Immature natural killer cell (primary cell): Measurements from ENCODE around the gene BBOF1. TPM values are rescaled to one million over a fixed set of nuclear protein-coding genes. Genes with fewer than 3 reads are reported as not detected.
A peak's percentile ranks its signal among the peaks of the same experiment; 100 is the strongest.

Experiments
- DNase-seq, 3 donors: peaks; one replicate each; pipeline ENCODE4 v3.0.0; 2022; ENCODE audit warnings: mixed read lengths in 1 of 3
- H3K27ac Mint-ChIP-seq, 6 donors: one replicate each; pipeline ENCODE4 v1.8.0; 2020; ENCODE audit warnings: mixed read lengths in 6 of 6, mild to moderate bottlenecking in 5 of 6, inconsistent platforms in 4 of 6, moderate library complexity in 3 of 6
- H3K27me3 Mint-ChIP-seq, 3 donors: one replicate each; pipeline ENCODE4 v1.8.0; 2020 to 2021; ENCODE audit warnings: low read depth in 3 of 3, mild to moderate bottlenecking in 3 of 3, mixed read lengths in 3 of 3, moderate library complexity in 3 of 3, inconsistent platforms in 1 of 3
- H3K36me3 Mint-ChIP-seq, 3 donors: one replicate each; pipeline ENCODE4 v1.8.0; 2020; ENCODE audit warnings: mixed read lengths in 3 of 3, inconsistent platforms in 2 of 3, mild to moderate bottlenecking in 2 of 3
- H3K4me1 Mint-ChIP-seq, 2 donors: one replicate each; pipeline ENCODE4 v1.8.0; 2020; ENCODE audit warnings: inconsistent platforms in 2 of 2, mild to moderate bottlenecking in 2 of 2, mixed read lengths in 2 of 2, moderate library complexity in 1 of 2
- H3K4me3 Mint-ChIP-seq, 5 donors: one replicate each; pipeline ENCODE4 v1.8.0; 2020; ENCODE audit warnings: mild to moderate bottlenecking in 5 of 5, mixed read lengths in 5 of 5, inconsistent platforms in 3 of 5, moderate library complexity in 3 of 5
- H3K9me3 Mint-ChIP-seq, 6 donors: one replicate each; pipeline ENCODE4 v1.8.0; 2020; ENCODE audit warnings: mild to moderate bottlenecking in 6 of 6, mixed read lengths in 6 of 6, inconsistent platforms in 4 of 6, moderate library complexity in 3 of 6
- polyA plus RNA-seq, 3 donors: library from polyadenylated mRNA; unstranded; fragments of 300-500 nt; fragmentation: Illumina TruSeq; gene quantifications; one replicate each; pipeline ENCODE4 v1.2.3, GENCODE V29; 2021

Gene BBOF1
- polyA plus RNA-seq, 3 donors from 2014 or later: 1.6 to 4.0 (median 3.4) TPM

DNA sequence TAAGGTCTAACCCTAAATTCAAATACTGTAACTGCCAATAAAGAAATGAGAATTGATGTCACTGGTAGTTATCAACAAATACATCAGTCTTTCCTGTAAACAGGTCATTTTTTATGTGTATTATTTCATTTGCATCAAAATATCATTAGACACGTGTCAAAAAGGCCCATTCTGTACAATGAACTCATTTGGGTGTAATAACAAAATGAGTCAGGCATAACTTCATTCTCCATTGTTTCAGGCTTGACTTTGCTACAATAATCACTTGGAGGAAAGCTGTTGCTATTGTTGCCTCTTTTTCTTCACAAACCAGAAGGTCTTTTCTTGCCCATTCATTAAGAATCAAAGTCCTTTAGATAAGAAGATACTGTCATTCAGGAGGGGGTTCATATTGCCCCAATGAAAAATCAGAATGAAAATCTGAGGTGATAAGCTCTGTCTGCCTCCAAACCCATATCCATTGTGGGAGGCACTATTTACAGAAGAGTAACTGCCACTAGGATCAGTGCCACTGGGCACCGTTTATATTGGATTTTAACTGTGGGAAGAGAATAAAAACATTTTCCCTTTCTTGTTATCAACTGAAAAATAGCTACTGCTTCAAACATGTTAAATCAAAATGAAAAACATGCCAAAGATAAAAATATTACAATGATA lies 10.2 kb upstream of the BBOF1 start:
- Mint-ChIP-seq H3K27ac (no peak overlapping the region), H3K4me3 (no peak overlapping the region), H3K36me3 (peaks cover 5 to 24% (median 23%) of the 10 kb centered on the region in 3 donors), H3K4me1 (no peaks in the 10 kb centered on the region), H3K27me3 (peaks cover 0 to 1% (median 0%) of the 10 kb centered on the region in 3 donors), H3K9me3 (no peaks in the 10 kb centered on the region)
- no peak for DNase-seq

DNA sequence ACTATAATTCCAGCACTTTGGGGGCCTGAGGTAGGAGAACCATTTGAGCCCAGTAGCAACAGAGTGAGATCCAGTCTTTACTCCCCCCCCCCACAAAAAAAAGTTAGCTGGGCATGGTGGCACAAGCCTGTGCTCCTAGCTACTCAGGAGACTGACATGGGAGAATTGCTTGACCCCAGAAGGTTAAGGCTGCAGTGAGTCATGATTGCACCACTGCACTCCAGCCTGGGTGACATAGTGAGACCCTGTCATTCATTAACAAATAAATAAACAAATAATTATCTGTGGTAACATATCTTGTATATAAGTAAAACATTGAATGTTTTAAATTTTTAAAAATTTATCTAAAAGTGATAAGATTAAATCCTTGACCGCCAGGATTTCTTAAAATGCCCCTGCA lies 4.8 kb upstream of the BBOF1 start:
- no peaks in the 10 kb centered on the region for H3K9me3 Mint-ChIP-seq
- peaks cover 9 to 13% of the 10 kb centered on the region in 2 donors for H3K4me1 Mint-ChIP-seq
- peaks cover 0 to 17% (median 13%) of the 10 kb centered on the region in 3 donors for H3K36me3 Mint-ChIP-seq
- no peak overlapping the region for H3K4me3 Mint-ChIP-seq
- no peak for DNase-seq
- H3K27me3 Mint-ChIP-seq: peaks cover 0 to 11% (median 3%) of the 10 kb centered on the region in 3 donors
- no peak overlapping the region for H3K27ac Mint-ChIP-seq

DNA sequence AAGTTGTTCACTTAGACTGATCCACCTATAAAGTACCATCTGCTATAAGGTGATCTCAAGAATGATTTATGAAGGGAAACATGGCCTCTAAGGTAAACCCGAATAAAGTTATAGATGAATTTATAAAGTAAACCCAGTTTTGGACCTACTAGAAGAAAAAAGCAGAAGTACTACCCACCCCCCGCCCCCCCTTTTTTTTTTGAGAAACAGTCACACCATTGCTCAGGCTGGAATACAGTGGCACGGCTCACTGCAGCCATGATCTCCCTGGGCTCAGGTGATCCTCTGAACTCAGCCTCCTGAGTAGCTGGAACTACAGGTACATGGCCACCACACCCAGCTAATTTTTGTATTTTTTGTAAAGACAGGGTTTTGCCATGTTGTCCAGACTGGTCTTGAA lies 4.0 kb upstream of the BBOF1 start:
- no peak for DNase-seq
- Mint-ChIP-seq H3K27me3 (peaks cover 0 to 13% (median 3%) of the 10 kb centered on the region in 3 donors), H3K4me1 (peaks cover 17 to 21% of the 10 kb centered on the region in 2 donors), H3K4me3 (no peak overlapping the region), H3K27ac (peak overlapping the region in 1 of 6 donors; percentile 34), H3K36me3 (peaks cover 0 to 17% (median 10%) of the 10 kb centered on the region in 3 donors), H3K9me3 (no peaks in the 10 kb centered on the region)

DNA sequence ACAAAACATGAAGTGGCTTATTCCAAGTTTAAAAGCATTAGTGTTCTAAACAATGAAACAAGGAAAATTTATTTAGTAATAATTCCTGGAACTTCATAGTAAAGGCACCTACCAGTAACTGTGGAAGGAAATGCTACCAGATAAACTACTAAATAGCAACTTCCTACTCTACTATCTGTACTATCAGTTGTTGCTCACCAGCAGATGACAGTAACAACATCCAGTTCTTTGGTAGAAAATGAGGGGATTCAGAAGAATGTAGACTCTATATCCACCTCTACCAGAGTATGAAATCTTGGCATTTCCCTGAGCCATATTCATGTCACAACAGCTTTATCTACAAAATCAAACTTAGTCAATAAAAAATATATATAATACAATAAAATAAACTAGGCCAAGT lies 3.2 kb upstream of the BBOF1 start:
- Mint-ChIP-seq H3K27me3 (peaks cover 0 to 13% (median 3%) of the 10 kb centered on the region in 3 donors), H3K27ac (peak overlapping the region in 4 of 6 donors; percentile 34 to 88 (median 58)), H3K9me3 (no peaks in the 10 kb centered on the region), H3K4me1 (peaks cover 17 to 22% of the 10 kb centered on the region in 2 donors), H3K4me3 (no peak overlapping the region), H3K36me3 (peaks cover 0 to 13% (median 5%) of the 10 kb centered on the region in 3 donors)
- no peak for DNase-seq

DNA sequence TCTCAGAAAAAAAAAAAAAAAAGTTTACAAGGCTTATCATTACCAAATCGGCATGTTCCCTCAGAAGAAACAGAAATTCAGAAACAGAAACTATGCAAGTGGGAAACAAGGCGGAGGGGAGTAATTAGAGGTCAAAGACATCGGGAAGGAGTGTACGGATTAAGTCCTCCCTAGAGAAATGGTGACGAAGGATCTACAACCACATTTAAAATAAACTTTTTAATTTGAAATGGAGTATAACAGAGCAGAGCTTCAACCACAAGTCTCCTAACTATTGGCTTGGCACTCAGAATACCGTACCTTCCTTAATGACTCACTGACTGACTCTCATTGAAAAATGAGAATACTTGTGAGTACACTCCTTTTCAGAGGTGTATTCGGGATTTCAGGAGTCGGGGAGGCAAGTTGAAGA lies 969 bp upstream of the BBOF1 start:
- peaks cover 3 to 13% (median 5%) of the 10 kb centered on the region in 3 donors for H3K27me3 Mint-ChIP-seq
- DNase-seq: peak in 1 of 3 donors; percentile 21
- peaks cover 0 to 11% (median 0%) of the 10 kb centered on the region in 3 donors for H3K36me3 Mint-ChIP-seq
- peak overlapping the region; percentile 89 to 99 (median 94) for H3K4me3 Mint-ChIP-seq
- H3K27ac Mint-ChIP-seq: peak overlapping the region; percentile 92 to 99 (median 98)
- H3K4me1 Mint-ChIP-seq: peaks cover 17 to 22% of the 10 kb centered on the region in 2 donors
- H3K9me3 Mint-ChIP-seq: no peaks in the 10 kb centered on the region

DNA sequence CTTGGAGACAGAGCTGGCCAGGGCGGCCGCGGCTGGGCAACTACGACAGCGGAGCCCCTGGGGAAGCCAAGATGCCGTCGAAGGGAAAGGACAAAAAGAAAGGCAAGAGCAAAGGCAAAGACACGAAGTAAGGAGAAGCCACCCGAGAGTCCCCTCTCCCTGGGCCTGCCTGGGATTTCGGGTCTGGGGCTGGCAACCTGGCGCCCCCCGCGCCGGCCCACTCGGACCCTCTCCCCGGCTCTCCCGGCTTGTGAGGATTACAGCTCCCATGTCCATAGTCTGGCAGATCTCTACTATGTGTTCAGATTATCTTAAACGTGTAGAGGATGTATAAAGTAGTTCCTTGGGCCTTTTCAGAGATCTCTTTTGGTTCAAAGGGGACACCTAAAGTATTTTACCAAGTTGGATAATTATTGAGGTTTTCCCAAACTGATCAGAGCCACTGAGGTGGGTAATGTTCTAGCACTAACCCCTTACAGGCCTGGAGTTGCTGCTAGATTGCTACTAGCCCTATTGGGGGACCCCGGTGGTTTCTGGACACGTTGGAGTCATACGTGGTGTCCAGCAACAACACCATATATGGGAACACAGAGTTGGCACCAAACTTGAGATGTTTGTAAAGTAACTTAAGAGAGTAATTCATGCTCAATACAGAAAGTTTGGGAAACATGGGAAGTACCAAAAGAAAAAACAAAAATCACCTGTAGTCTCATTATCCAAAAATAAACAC lies 424 bp downstream of the BBOF1 start:
- peak overlapping the region; percentile 94 to 99 (median 97) for H3K4me3 Mint-ChIP-seq
- H3K27me3 Mint-ChIP-seq: peaks cover 3 to 13% (median 5%) of the 10 kb centered on the region in 3 donors
- H3K4me1 Mint-ChIP-seq: peaks cover 17 to 22% of the 10 kb centered on the region in 2 donors
- H3K9me3 Mint-ChIP-seq: no peaks in the 10 kb centered on the region
- H3K27ac Mint-ChIP-seq: peak overlapping the region; percentile 94 to 99 (median 98)
- peaks cover 0 to 3% (median 0%) of the 10 kb centered on the region in 3 donors for H3K36me3 Mint-ChIP-seq
- no peak for DNase-seq

DNA sequence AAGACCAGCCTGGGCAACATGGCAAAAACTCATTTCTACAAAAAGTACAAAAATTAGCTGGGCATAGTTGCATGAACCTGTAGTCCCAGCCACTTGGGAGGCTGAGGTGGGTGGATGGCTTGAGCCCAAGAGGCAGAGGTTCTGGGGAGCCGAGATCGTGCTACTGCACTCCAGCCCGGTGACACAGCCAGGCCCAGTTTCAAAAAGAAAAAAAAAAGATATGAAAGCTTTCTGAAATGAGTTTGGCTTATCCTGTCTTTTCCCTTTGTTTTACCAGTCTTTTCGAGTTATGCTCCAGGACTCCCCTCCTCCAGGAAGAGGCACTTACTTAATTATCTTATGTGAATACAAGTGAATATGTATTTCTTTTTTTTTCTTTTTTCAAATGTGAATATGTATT lies 3.2 kb downstream of the BBOF1 start:
- H3K9me3 Mint-ChIP-seq: no peaks in the 10 kb centered on the region
- no peak for DNase-seq
- H3K27me3 Mint-ChIP-seq: peaks cover 3 to 13% (median 5%) of the 10 kb centered on the region in 3 donors
- H3K27ac Mint-ChIP-seq: no peak overlapping the region
- H3K36me3 Mint-ChIP-seq: peaks cover 0 to 3% (median 0%) of the 10 kb centered on the region in 3 donors
- H3K4me1 Mint-ChIP-seq: peaks cover 17 to 22% of the 10 kb centered on the region in 2 donors
- H3K4me3 Mint-ChIP-seq: no peak overlapping the region

DNA sequence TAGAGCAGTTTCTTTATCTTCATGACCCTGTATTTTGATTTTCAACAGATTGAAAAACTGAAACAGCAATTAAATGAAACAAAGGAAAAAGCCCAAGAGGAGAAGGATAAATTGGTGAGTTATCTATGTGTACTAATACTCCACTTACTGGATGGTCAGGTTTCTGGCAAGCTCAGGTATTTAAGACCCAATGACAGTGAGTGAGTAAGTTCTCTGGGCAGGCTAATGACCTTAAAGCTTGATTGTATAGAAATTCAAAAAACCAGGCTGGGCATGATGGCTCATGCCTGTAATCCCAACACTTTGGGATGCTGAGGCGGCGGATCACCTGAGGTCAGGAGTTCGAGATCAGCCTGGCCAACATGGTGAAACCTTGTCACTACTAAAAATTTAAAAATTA lies 10.0 kb downstream of the BBOF1 start:
- Mint-ChIP-seq H3K9me3 (no peaks in the 10 kb centered on the region), H3K27ac (no peak overlapping the region), H3K4me3 (no peak overlapping the region), H3K4me1 (no peaks in the 10 kb centered on the region), H3K27me3 (no peaks in the 10 kb centered on the region), H3K36me3 (peaks cover 0 to 4% (median 0%) of the 10 kb centered on the region in 3 donors)
- DNase-seq: no peak

DNA sequence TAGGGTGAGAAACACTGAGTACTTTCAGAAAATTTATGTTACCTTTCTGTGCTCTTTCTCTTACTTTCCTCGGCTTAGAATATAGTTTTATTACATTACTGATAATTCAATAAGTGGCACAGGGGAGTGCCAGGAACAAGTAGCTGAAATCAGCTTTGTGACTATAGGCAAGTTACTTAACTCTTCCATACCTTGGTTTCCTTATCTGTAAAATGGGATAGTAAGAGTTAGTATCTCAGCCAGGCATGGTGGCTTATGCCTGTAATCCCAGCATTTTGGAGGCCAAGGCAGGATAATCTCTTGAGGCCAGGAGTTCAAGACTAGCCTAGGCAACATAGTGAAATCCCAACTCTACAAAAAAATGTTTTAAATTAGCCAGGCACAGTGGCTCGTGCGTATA lies 15.4 kb downstream of the BBOF1 start:
- peaks cover 0 to 4% (median 3%) of the 10 kb centered on the region in 3 donors for H3K36me3 Mint-ChIP-seq
- no peak overlapping the region for H3K27ac Mint-ChIP-seq
- no peaks in the 10 kb centered on the region for H3K9me3 Mint-ChIP-seq
- no peaks in the 10 kb centered on the region for H3K27me3 Mint-ChIP-seq
- DNase-seq: no peak
- H3K4me1 Mint-ChIP-seq: no peaks in the 10 kb centered on the region
- H3K4me3 Mint-ChIP-seq: no peak overlapping the region

DNA sequence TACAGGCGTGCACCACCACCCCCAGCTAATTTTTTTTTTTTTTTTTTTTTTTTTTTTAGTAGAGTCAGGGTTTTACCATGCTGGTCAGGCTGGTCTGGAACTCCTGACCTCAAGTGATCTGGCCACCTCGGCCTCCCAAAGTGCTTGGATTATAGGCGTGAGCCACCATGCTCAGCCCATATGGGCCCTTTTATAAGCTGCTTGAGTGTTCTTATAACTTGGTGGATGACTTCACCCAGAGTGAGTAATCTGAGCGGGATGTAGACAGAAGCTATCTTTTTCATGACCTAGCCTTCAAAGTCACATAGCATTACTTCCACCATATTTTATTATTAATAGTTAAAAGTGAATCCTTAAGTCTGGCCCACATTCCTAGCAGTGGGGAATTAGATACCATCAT lies 16.4 kb downstream of the BBOF1 start:
- Mint-ChIP-seq H3K9me3 (no peaks in the 10 kb centered on the region), H3K27me3 (no peaks in the 10 kb centered on the region), H3K27ac (no peak overlapping the region), H3K4me1 (no peaks in the 10 kb centered on the region), H3K36me3 (peaks cover 0 to 8% (median 3%) of the 10 kb centered on the region in 3 donors), H3K4me3 (no peak overlapping the region)
- no peak for DNase-seq

DNA sequence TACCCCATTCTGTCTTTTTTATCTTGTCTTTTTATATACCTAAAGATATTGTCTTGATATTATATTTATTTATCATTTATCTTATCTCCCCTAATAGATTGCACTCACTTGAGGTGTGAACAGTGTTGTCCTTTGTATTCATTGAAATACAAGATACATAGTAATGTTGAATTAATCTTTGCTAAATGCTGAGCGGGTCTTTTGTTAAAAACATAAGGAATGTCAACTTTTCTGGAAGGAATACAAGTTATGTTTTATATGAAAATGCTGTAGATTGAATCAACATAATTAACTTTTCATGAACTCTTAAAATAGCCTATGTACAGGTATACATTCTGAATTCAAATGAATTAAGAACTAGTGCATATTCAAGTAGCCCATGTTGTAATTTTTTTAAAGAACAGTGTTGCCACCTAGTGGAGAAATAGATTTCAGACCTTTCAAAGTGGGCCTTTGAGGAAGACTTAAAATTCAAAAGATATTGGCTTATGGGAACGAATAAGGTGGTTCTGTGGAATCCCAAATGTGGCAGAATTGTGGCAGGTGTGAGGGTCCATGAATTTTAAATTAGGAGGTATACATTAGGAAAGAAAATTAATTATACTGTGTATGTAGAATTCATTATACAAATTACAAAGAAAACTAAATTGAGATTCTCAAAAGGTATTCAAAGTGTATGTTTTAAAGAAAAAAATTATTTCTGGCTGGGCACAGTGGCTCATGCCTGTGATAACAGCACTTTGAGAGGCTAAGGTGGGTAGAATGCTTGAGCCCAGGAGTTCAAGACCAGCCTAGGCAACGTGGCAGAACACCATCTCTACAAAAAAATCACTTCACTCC lies 19.1 kb downstream of the BBOF1 start:
- peak; percentile 34 to 45 (median 43) for DNase-seq
- Mint-ChIP-seq H3K4me1 (no peaks in the 10 kb centered on the region), H3K4me3 (no peak overlapping the region), H3K9me3 (no peaks in the 10 kb centered on the region), H3K27ac (no peak overlapping the region), H3K27me3 (no peaks in the 10 kb centered on the region), H3K36me3 (peaks cover 0 to 8% (median 6%) of the 10 kb centered on the region in 3 donors)

DNA sequence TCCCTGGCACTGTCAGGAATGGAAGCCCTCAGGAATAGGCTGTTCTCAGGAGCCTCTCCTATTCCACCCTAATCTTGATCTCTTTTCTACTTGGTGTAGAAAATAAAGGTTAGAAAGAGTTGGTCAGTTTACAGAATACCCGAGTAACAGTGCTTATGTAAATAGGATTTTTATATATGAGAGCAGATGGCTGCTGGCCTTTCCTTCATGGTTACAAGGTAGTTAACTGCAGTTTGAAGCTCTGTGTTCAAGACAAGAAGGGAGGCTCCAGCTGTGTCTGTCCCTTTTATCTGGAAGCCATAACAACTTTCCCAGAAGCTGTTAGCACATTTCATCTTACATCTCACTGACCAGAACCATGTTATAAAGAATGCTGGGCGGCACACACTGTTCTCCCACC lies 23.1 kb downstream of the BBOF1 start:
- H3K36me3 Mint-ChIP-seq: peaks cover 0 to 6% (median 5%) of the 10 kb centered on the region in 3 donors
- no peak overlapping the region for H3K4me3 Mint-ChIP-seq
- H3K9me3 Mint-ChIP-seq: no peaks in the 10 kb centered on the region
- H3K4me1 Mint-ChIP-seq: no peaks in the 10 kb centered on the region
- no peak for DNase-seq
- H3K27me3 Mint-ChIP-seq: no peaks in the 10 kb centered on the region
- H3K27ac Mint-ChIP-seq: no peak overlapping the region

DNA sequence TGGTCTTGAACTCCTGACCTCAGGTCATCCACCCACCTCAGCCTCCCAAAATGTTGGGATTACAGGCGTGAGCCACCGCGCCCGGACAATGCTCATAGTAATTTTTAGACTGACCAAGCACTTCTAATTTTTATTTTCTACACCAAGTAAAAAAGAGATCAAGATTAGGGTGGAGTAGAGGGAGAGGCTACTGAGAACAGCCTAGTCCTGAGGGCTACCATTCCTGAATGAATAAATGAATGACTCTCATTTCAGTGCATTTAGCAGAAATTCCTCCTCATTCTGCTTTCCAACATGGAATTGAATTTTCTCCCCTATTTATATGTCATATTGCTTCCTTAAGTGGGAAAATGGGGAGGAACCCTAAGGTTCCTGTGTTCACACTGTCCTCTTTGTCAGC lies 26.4 kb downstream of the BBOF1 start:
- no peak overlapping the region for H3K4me3 Mint-ChIP-seq
- peaks cover 0 to 5% (median 2%) of the 10 kb centered on the region in 3 donors for H3K36me3 Mint-ChIP-seq
- H3K9me3 Mint-ChIP-seq: no peaks in the 10 kb centered on the region
- H3K4me1 Mint-ChIP-seq: no peaks in the 10 kb centered on the region
- H3K27ac Mint-ChIP-seq: no peak overlapping the region
- no peak for DNase-seq
- H3K27me3 Mint-ChIP-seq: no peaks in the 10 kb centered on the region
